Cardiac muscle cell (in vitro differentiated cells and primary cell): ENCODE results near the gene TPM1. TPM values are rescaled to one million over a fixed set of nuclear protein-coding genes. Genes with fewer than 3 reads are reported as not detected.
A peak's percentile ranks its signal among the peaks of the same experiment; 100 is the strongest.

ENCODE experiments used
- DNase-seq, 2 donors: peaks; one replicate each; pipeline versions ENCODE4 v3.0.0 to v3.0.0-alpha.2; 2010 to 2017; ENCODE audit warnings: low read depth in 1 of 2, low spot score in 1 of 2
- H3K27ac ChIP-seq: fragments of 200-600 bp; sonication (generic); 2 replicates; pipeline ENCODE4 v1.5.1; 2016
- H3K27me3 ChIP-seq: fragments of 200-600 bp; sonication (generic); 2 replicates; pipeline ENCODE4 v1.6.0; 2016; ENCODE audit warnings: control low read depth
- H3K36me3 ChIP-seq: fragments of 200-600 bp; sonication (generic); 2 replicates; pipeline ENCODE4 v1.5.1; 2016; ENCODE audit warnings: control low read depth
- H3K4me1 ChIP-seq: fragments of 200-600 bp; sonication (generic); 2 replicates; pipeline ENCODE4 v1.8.1; 2017; ENCODE audit warnings: low read depth, mild to moderate bottlenecking, mixed run types
- H3K4me3 ChIP-seq: fragments of 200-600 bp; sonication (generic); 2 replicates; pipeline ENCODE4 v1.5.1; 2016; ENCODE audit warnings: mild to moderate bottlenecking
- H3K9me3 ChIP-seq: fragments of 200-600 bp; sonication (generic); 2 replicates; pipeline ENCODE4 v1.5.1; 2017; ENCODE audit warnings: low read depth, mild to moderate bottlenecking, control low read depth
- CTCF ChIP-seq: IDR thresholded peaks from 2 replicates; pipeline ENCODE4 v1.5.1; 2012; ENCODE audit warnings: low read depth, mild to moderate bottlenecking, low read length
- polyA plus RNA-seq: library from polyadenylated mRNA; unstranded; fragments of >200 nt; fragmentation: Nextera tagmentation; extraction: Ambion mirVana; gene quantifications from 2 replicates; pipeline ENCODE4 v1.2.1, GENCODE V29; 2016
- total RNA-seq: library from RNA; depleted of rRNA; stranded (reverse); fragments of >200 nt; gene quantifications from 2 replicates; pipeline ENCODE4 v1.2.3, GENCODE V29; 2016

The TPM1 gene
- total and polyA plus RNA-seq, 2 experiments from 2014 or later = 6,553 to 10,138 TPM

- TF ChIP-seq CTCF = no peak
- H3K4me1 ChIP-seq = peaks cover 21% of the 10 kb centered on the region
- no peak for DNase-seq
- no peaks in the 10 kb centered on the region for H3K27me3 ChIP-seq
- no peak overlapping the region for H3K27ac ChIP-seq
- no peak overlapping the region for H3K4me3 ChIP-seq
- H3K36me3 ChIP-seq = no peaks in the 10 kb centered on the region
- no peaks in the 10 kb centered on the region for H3K9me3 ChIP-seq
Measured at GRCh38 chr15:63090472-63090871, 47.9 kb downstream of the TPM1 start.

- no peak for DNase-seq
Measured at GRCh38 chr15:63090887-63091286, 48.3 kb downstream of the TPM1 start.

GRCh38 chr15:63091679-63092446 lies 49.3 kb downstream of the TPM1 start:
- DNase-seq = no peak
- no peak for TF ChIP-seq CTCF
- no peaks in the 10 kb centered on the region for H3K9me3 ChIP-seq
- H3K36me3 ChIP-seq = no peaks in the 10 kb centered on the region
- no peak overlapping the region for H3K4me3 ChIP-seq
- H3K27ac ChIP-seq = no peak overlapping the region
- H3K4me1 ChIP-seq = peaks cover 21% of the 10 kb centered on the region
- H3K27me3 ChIP-seq = no peaks in the 10 kb centered on the region

More at GRCh38 chr15:63090887-63091286, 48.3 kb downstream of the TPM1 start:
- no peaks in the 10 kb centered on the region for H3K36me3 ChIP-seq
- peaks cover 21% of the 10 kb centered on the region for H3K4me1 ChIP-seq
- TF ChIP-seq CTCF = no peak
- H3K27me3 ChIP-seq = no peaks in the 10 kb centered on the region
- H3K9me3 ChIP-seq = no peaks in the 10 kb centered on the region
- no peak overlapping the region for H3K27ac ChIP-seq
- no peak overlapping the region for H3K4me3 ChIP-seq

GRCh38 chr15:63093486-63094205 lies 51.1 kb downstream of the TPM1 start:
- H3K27me3 ChIP-seq = no peaks in the 10 kb centered on the region
- peak; percentile 84 for TF ChIP-seq CTCF
- H3K36me3 ChIP-seq = no peaks in the 10 kb centered on the region
- peak overlapping the region; percentile 90 for H3K27ac ChIP-seq
- no peak overlapping the region for H3K4me3 ChIP-seq
- H3K9me3 ChIP-seq = no peaks in the 10 kb centered on the region
- peak; percentile 79 to 86 for DNase-seq
- H3K4me1 ChIP-seq = peaks cover 18% of the 10 kb centered on the region

- no peaks in the 10 kb centered on the region for H3K27me3 ChIP-seq
- no peaks in the 10 kb centered on the region for H3K36me3 ChIP-seq
- no peak for TF ChIP-seq CTCF
- H3K27ac ChIP-seq = peak overlapping the region; percentile 90
- H3K9me3 ChIP-seq = no peaks in the 10 kb centered on the region
- DNase-seq = peak in 1 of 2 donors; percentile 69
- H3K4me3 ChIP-seq = no peak overlapping the region
- peaks cover 13% of the 10 kb centered on the region for H3K4me1 ChIP-seq
Measured at GRCh38 chr15:63094495-63094931, 52.0 kb downstream of the TPM1 start.
